Activated CD4-positive, CD25-positive, alpha-beta regulatory T cell treated with anti-CD3 and anti-CD28 coated beads, Interleukin-2, amount 50 U/mL, for 72 hours (primary cell): ENCODE measurements around the gene NFIX.
A peak's percentile ranks its signal among the peaks of the same experiment; 100 is the strongest.
"Not testable (repeated sequence)": the region's sequence is repeated elsewhere in the genome, so short reads cannot be mapped to it uniquely, and the experiment has no call there.

Source experiments
- DNase-seq: peaks from one replicate; pipeline ENCODE4 v3.0.0; 2021

Gene NFIX

GRCh38 chr19:12959481-12959880, 35.8 kb upstream of the NFIX start:
- DNase-seq = no peak

- DNase-seq = peak; percentile 93
Measured at GRCh38 chr19:12965017-12965811, 30.1 kb upstream of the NFIX start.

GRCh38 chr19:12965812-12966135, 29.5 kb upstream of the NFIX start:
- no peak for DNase-seq

GRCh38 chr19:12967907-12968306, 27.4 kb upstream of the NFIX start:
- DNase-seq = no peak

- no peak for DNase-seq
Measured at GRCh38 chr19:12969292-12969988, 25.8 kb upstream of the NFIX start, which contains the start of gene DAND5. Gene DAND5 (plus strand): TSS chr19:12969576. CDS start chr19:12969661, 85 bp downstream.

- DNase-seq = no peak
Measured at GRCh38 chr19:12970070-12970820, 25.0 kb upstream of the NFIX start.

- no peak for DNase-seq
Measured at GRCh38 chr19:12973236-12973635, 22.0 kb upstream of the NFIX start.

- DNase-seq = no peak
Measured at GRCh38 chr19:12974301-12975220, 20.7 kb upstream of the NFIX start.

GRCh38 chr19:12975221-12975741, 20.0 kb upstream of the NFIX start:
- DNase-seq = no peak

GRCh38 chr19:12976109-12976508, 19.2 kb upstream of the NFIX start:
- not testable (repeated sequence) for DNase-seq

- no peak for DNase-seq
Measured at GRCh38 chr19:12979974-12980373, 15.3 kb upstream of the NFIX start.

- DNase-seq = no peak
Measured at GRCh38 chr19:12982648-12983047, 12.6 kb upstream of the NFIX start.

GRCh38 chr19:12983091-12983490, 12.2 kb upstream of the NFIX start:
- no peak for DNase-seq

- DNase-seq = peak; percentile 87
Measured at GRCh38 chr19:12983542-12984142, 11.6 kb upstream of the NFIX start.

- DNase-seq = no peak
Measured at GRCh38 chr19:12984143-12984627, 11.1 kb upstream of the NFIX start.

GRCh38 chr19:12984683-12985048, 10.6 kb upstream of the NFIX start:
- DNase-seq = no peak

- DNase-seq = no peak
Measured at GRCh38 chr19:12985049-12985776, 10.1 kb upstream of the NFIX start.

GRCh38 chr19:12986726-12987125, 8.5 kb upstream of the NFIX start:
- no peak for DNase-seq

GRCh38 chr19:12987190-12987589, 8.1 kb upstream of the NFIX start:
- no peak for DNase-seq

- DNase-seq = no peak
Measured at GRCh38 chr19:12987781-12988180, 7.5 kb upstream of the NFIX start.

GRCh38 chr19:12990431-12990830, 4.8 kb upstream of the NFIX start:
- DNase-seq = no peak
